GM12891 (cell line): Measurements from ENCODE around the gene ST3GAL3.

Experiments used
- POLR2A ChIP-seq: IDR thresholded peaks from 2 replicates; pipeline ENCODE4 v1.6.1; 2011; ENCODE audit warnings: low read depth, low read length, control low read depth
- TAF1 ChIP-seq: IDR thresholded peaks from 2 replicates; pipeline ENCODE4 v1.6.1; 2011; ENCODE audit warnings: low read depth, low read length, control low read depth

DNA sequence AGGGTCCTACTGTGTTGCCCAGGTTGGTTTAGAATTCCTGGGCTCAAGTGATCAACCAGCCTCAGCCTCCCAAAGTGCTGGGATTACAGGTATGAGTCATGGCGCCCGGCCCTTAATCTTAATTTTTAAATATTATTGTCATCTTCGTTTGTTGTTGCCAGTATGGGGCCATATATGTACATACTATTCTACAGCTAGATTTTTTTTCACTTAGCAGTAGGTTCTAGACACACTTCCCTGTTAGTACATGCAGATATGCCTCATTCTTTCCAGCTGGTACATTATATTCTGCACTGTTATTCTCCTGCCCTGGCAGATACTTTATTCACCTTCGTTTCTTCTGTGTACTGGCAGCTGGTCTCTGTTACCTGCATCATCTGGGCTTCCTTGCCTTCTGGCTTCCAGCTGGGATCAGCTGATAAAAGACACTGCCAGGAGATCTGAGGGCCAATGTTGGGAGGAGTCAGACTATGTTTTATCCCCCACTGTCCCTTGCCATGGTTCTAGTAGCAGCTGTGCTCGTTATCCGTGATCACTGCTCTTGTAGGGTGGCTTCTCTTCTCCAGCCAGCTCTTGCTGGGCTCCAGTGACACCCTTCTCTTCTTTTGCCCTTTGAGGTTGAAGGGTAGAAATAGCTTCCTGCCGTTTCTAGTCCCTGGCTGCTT lies 24.7 kb downstream of the ST3GAL3 start:
- TF ChIP-seq POLR2A: no peak
- no peak for TF ChIP-seq TAF1
